ENCODE results near the gene PEX5L.

DNA sequence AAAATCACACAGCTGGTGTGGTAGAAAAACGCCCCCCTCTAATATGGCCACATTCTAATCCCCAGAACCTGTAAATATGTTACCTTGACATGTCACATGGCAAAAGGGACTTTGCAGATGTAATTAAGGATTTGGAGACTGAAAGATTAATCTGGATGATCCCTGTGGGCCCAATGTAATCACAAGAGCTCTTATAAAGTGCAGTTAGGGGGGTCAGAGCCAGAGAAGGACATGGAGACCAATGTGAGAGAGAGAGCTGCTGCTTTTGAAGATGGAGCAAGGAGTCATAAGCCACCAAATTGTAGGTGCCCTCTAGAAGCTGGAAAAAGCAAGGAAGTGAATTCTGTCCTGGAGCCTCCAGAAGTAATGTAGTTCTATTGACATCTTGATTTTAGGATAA, 152.6 kb downstream of the PEX5L start:
- no peak for TF ChIP-seq EP300 (IDR thresholded peaks at IDR 0.05)
- TF ChIP-seq POLR2A (IDR thresholded peaks at IDR 0.05) = no peak
- TF ChIP-seq, protein P1, sequence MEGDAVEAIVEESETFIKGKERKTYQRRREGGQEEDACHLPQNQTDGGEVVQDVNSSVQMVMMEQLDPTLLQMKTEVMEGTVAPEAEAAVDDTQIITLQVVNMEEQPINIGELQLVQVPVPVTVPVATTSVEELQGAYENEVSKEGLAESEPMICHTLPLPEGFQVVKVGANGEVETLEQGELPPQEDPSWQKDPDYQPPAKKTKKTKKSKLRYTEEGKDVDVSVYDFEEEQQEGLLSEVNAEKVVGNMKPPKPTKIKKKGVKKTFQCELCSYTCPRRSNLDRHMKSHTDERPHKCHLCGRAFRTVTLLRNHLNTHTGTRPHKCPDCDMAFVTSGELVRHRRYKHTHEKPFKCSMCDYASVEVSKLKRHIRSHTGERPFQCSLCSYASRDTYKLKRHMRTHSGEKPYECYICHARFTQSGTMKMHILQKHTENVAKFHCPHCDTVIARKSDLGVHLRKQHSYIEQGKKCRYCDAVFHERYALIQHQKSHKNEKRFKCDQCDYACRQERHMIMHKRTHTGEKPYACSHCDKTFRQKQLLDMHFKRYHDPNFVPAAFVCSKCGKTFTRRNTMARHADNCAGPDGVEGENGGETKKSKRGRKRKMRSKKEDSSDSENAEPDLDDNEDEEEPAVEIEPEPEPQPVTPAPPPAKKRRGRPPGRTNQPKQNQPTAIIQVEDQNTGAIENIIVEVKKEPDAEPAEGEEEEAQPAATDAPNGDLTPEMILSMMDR (IDR thresholded peaks at IDR 0.05) = no peak

Data from tibial nerve (tissue), 4 donors.